ENCODE measurements around the gene SND1.

DNA sequence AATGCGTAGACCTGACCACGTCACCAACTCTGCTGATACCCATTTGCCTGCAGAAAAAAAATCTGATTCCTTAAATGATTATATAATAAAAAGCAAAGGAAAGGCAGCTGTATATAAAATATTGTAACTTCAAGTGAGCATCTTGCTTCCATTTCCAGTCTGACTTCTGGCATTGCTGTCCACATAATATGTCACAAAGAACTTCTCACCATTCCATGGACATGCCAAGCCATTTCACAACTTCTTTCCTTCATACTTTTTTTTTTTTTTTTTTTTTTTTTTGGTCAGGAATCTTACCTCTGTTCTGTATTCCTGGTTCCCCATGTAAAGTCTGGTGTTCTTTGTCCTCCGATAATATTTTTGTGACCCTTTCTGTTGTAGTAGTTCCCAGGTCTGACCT, 165.5 kb downstream of the SND1 start:
- TF ChIP-seq, protein P1, sequence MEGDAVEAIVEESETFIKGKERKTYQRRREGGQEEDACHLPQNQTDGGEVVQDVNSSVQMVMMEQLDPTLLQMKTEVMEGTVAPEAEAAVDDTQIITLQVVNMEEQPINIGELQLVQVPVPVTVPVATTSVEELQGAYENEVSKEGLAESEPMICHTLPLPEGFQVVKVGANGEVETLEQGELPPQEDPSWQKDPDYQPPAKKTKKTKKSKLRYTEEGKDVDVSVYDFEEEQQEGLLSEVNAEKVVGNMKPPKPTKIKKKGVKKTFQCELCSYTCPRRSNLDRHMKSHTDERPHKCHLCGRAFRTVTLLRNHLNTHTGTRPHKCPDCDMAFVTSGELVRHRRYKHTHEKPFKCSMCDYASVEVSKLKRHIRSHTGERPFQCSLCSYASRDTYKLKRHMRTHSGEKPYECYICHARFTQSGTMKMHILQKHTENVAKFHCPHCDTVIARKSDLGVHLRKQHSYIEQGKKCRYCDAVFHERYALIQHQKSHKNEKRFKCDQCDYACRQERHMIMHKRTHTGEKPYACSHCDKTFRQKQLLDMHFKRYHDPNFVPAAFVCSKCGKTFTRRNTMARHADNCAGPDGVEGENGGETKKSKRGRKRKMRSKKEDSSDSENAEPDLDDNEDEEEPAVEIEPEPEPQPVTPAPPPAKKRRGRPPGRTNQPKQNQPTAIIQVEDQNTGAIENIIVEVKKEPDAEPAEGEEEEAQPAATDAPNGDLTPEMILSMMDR (IDR thresholded peaks at IDR 0.05; ENCODE audit: low read depth, low read length, missing input control) = no peak
- no peak for TF ChIP-seq FOXA1 (IDR thresholded peaks at IDR 0.05)
- no peak for TF ChIP-seq JUND (IDR thresholded peaks at IDR 0.05)
- TF ChIP-seq, protein P2, sequence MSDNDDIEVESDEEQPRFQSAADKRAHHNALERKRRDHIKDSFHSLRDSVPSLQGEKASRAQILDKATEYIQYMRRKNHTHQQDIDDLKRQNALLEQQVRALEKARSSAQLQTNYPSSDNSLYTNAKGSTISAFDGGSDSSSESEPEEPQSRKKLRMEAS (IDR thresholded peaks at IDR 0.05) = no peak
- TF ChIP-seq, protein P3, sequence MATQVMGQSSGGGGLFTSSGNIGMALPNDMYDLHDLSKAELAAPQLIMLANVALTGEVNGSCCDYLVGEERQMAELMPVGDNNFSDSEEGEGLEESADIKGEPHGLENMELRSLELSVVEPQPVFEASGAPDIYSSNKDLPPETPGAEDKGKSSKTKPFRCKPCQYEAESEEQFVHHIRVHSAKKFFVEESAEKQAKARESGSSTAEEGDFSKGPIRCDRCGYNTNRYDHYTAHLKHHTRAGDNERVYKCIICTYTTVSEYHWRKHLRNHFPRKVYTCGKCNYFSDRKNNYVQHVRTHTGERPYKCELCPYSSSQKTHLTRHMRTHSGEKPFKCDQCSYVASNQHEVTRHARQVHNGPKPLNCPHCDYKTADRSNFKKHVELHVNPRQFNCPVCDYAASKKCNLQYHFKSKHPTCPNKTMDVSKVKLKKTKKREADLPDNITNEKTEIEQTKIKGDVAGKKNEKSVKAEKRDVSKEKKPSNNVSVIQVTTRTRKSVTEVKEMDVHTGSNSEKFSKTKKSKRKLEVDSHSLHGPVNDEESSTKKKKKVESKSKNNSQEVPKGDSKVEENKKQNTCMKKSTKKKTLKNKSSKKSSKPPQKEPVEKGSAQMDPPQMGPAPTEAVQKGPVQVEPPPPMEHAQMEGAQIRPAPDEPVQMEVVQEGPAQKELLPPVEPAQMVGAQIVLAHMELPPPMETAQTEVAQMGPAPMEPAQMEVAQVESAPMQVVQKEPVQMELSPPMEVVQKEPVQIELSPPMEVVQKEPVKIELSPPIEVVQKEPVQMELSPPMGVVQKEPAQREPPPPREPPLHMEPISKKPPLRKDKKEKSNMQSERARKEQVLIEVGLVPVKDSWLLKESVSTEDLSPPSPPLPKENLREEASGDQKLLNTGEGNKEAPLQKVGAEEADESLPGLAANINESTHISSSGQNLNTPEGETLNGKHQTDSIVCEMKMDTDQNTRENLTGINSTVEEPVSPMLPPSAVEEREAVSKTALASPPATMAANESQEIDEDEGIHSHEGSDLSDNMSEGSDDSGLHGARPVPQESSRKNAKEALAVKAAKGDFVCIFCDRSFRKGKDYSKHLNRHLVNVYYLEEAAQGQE (IDR thresholded peaks at IDR 0.05) = no peak
- no peak for TF ChIP-seq RAD21 (IDR thresholded peaks at IDR 0.05)
- TF ChIP-seq GABPA (IDR thresholded peaks at IDR 0.05 in 1 of 2, conservative IDR thresholded peaks at IDR 0.05 in 1 of 2) = no peak
- no peak for TF ChIP-seq TAF1 (conservative IDR thresholded peaks at IDR 0.05)
- no peak for TF ChIP-seq HNF4A (conservative IDR thresholded peaks at IDR 0.05)
- TF ChIP-seq, protein P4, sequence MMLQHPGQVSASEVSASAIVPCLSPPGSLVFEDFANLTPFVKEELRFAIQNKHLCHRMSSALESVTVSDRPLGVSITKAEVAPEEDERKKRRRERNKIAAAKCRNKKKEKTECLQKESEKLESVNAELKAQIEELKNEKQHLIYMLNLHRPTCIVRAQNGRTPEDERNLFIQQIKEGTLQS (IDR thresholded peaks at IDR 0.05) = no peak
- TF ChIP-seq, protein P5, sequence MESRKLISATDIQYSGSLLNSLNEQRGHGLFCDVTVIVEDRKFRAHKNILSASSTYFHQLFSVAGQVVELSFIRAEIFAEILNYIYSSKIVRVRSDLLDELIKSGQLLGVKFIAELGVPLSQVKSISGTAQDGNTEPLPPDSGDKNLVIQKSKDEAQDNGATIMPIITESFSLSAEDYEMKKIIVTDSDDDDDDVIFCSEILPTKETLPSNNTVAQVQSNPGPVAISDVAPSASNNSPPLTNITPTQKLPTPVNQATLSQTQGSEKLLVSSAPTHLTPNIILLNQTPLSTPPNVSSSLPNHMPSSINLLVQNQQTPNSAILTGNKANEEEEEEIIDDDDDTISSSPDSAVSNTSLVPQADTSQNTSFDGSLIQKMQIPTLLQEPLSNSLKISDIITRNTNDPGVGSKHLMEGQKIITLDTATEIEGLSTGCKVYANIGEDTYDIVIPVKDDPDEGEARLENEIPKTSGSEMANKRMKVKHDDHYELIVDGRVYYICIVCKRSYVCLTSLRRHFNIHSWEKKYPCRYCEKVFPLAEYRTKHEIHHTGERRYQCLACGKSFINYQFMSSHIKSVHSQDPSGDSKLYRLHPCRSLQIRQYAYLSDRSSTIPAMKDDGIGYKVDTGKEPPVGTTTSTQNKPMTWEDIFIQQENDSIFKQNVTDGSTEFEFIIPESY (IDR thresholded peaks at IDR 0.05) = no peak
- TF ChIP-seq SP1 (IDR thresholded peaks at IDR 0.05) = no peak
- no peak for TF ChIP-seq YY1 (IDR thresholded peaks at IDR 0.05)

Measured in liver (tissue), 3 donors.